ENCODE data around the gene TRAPPC14. TPM values are rescaled to one million over a fixed set of nuclear protein-coding genes. Genes with fewer than 3 reads are reported as not detected.
A peak's percentile ranks its signal among the peaks of the same experiment; 100 is the strongest.

Gene TRAPPC14
- total and polyA plus RNA-seq, 9 of the 15 experiments (the other 6 are each of a cell fraction or from before 2014, with no cell fraction given) = 0.42 to 45.9 (median 18.2) TPM

DNA sequence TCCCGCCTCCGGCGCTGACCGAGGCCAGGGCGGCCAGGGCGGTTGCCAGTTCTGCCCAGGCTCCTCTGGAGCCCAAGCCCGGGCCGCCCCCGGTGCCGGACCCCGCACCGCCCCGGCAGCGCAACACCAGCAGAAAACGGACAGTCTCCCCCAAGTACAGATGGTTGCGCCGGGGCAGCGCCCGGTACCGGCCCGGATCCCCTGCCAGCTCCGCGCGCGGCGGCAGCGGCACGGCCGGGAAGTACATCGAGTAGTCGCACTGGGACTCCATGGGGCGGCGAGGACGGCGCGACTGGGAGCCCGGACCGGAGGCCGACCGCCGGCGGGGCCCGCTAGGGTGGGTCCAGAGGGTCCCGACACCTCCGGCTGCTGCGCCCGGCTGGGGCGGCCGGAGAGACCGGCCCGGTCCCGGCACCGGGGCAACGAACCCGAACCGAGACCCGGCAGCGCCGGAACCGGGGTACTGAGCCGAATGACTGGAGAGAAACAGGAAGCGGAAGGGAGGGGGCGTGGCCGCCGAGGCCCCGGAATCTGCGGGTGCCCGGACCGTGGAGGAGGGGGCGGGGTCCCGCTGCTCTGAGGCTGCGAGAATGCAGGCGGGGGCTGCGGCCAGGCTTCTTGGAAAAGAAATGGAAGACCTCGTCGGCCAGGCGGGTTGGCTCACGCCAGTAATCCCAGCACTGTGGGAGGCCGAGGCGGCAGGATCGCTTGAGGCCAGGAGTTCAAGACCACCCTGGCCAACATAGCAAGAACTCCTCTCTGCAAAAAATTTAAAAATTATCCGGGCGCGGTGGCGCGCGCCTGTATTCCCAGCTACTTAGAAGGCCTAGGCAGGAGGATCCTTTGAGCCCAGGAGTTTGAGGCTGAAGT is at the start of gene TRAPPC14 (continued):
- TF ChIP-seq, protein P1, sequence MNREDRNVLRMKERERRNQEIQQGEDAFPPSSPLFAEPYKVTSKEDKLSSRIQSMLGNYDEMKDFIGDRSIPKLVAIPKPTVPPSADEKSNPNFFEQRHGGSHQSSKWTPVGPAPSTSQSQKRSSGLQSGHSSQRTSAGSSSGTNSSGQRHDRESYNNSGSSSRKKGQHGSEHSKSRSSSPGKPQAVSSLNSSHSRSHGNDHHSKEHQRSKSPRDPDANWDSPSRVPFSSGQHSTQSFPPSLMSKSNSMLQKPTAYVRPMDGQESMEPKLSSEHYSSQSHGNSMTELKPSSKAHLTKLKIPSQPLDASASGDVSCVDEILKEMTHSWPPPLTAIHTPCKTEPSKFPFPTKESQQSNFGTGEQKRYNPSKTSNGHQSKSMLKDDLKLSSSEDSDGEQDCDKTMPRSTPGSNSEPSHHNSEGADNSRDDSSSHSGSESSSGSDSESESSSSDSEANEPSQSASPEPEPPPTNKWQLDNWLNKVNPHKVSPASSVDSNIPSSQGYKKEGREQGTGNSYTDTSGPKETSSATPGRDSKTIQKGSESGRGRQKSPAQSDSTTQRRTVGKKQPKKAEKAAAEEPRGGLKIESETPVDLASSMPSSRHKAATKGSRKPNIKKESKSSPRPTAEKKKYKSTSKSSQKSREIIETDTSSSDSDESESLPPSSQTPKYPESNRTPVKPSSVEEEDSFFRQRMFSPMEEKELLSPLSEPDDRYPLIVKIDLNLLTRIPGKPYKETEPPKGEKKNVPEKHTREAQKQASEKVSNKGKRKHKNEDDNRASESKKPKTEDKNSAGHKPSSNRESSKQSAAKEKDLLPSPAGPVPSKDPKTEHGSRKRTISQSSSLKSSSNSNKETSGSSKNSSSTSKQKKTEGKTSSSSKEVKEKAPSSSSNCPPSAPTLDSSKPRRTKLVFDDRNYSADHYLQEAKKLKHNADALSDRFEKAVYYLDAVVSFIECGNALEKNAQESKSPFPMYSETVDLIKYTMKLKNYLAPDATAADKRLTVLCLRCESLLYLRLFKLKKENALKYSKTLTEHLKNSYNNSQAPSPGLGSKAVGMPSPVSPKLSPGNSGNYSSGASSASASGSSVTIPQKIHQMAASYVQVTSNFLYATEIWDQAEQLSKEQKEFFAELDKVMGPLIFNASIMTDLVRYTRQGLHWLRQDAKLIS (CRISPR knock-in tag; IDR thresholded peaks at IDR 0.05) = peak; percentile 57; the same call in 1 of the 2 replicates
- TF ChIP-seq JUN (IDR thresholded peaks at IDR 0.05; ENCODE audit: borderline replicate concordance, low read depth, low read length) (0 out of 2 replicates have a peak, but pooled peaks have one; percentile 19), JUN (CRISPR knock-in tag; IDR thresholded peaks at IDR 0.05; ENCODE audit: borderline replicate concordance) (no peak), DMBX1 (CRISPR knock-in tag; IDR thresholded peaks at IDR 0.05; ENCODE audit: borderline replicate concordance) (peak; percentile 45), ZNF766 (CRISPR knock-in tag; conservative IDR thresholded peaks at IDR 0.05) (peak; percentile 76; the same call in 1 of the 2 replicates), ZNF217 (CRISPR knock-in tag; IDR thresholded peaks at IDR 0.05) (no peak), CHD2 (IDR thresholded peaks at IDR 0.05; ENCODE audit: low read depth, low read length) (peak; percentile 33), POLR2AphosphoS5 (IDR thresholded peaks at IDR 0.05; ENCODE audit: control insufficient read depth, insufficient read depth, low read depth, low read length) (peak; percentile 79), MBD2 (IDR thresholded peaks at IDR 0.05; ENCODE audit: borderline replicate concordance, low read depth) (peak; percentile 41; the same call in 1 of the 2 replicates)
